Fibroblast of skin of back (primary cell): ENCODE measurements around the gene PRSS33.

Experiments
- DNase-seq: peaks from one replicate; pipeline ENCODE4 v3.0.0-alpha.2; 2013

PRSS33 gene

DNA sequence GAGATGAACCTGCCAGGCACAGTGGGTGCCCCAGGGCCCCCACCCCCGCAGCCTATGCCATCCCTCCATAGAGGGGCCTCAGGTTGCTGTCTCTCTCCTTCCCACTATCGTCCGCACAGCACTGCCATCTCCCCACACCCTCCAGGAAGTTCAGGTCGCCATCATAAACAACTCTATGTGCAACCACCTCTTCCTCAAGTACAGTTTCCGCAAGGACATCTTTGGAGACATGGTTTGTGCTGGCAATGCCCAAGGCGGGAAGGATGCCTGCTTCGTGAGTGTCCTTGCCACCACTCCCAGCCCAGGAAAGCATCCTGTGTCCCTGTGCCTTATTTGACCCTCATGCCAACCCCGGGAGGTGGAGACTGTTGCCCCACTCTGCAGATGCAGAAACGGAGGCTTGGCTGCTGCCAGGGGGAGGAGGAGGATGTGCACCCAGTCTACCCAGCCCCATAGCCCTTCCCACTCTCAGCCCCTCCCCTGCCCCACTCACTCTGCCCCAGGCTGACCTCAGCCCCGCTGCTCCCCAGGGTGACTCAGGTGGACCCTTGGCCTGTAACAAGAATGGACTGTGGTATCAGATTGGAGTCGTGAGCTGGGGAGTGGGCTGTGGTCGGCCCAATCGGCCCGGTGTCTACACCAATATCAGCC, 33.6 kb upstream of the PRSS33 start:
- no peak for DNase-seq

DNA sequence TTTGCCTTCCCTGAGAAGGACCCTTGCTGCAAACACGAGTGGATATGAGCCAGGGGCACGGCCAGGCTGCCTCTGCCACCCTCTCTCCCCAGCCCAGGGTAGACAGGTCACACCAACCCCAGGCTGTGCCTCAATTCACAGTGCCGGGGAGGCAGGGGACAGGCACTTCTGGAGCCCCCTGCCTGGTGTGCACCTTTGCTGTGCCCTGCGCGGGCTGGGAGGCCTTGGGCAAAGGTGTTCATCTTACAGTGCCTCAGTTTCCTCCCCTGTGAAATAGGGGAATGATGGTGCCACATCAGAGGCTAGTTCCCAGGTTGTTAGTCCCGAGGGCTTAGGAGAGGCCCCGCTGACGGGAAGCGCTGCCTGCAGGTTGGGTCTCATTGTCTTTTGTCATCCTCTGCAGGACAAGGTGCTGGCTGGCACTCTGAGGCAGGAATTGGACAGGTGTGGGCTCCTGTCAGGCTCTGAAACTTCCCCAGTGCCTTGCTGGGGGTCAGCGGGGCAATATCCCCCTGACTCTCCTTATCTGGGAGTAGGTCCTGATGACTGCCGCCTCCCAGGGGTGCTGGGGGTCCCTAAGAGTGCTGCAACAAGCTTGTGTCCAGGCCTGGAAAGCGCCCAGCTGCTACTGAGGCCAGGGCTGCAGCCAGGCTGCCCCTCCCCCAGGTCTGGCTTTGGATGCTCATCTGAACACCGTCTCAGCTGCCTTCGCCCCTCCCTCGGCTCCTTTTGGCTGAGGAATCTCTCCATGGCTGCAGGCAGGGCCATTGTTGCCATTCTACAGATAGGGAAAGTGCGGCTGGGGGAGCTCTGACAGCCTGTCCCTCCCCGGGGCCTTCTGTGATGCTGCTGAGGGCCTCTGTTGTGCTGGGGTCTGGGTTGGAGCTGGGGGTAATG, 32.8 kb upstream of the PRSS33 start:
- DNase-seq = no peak

DNA sequence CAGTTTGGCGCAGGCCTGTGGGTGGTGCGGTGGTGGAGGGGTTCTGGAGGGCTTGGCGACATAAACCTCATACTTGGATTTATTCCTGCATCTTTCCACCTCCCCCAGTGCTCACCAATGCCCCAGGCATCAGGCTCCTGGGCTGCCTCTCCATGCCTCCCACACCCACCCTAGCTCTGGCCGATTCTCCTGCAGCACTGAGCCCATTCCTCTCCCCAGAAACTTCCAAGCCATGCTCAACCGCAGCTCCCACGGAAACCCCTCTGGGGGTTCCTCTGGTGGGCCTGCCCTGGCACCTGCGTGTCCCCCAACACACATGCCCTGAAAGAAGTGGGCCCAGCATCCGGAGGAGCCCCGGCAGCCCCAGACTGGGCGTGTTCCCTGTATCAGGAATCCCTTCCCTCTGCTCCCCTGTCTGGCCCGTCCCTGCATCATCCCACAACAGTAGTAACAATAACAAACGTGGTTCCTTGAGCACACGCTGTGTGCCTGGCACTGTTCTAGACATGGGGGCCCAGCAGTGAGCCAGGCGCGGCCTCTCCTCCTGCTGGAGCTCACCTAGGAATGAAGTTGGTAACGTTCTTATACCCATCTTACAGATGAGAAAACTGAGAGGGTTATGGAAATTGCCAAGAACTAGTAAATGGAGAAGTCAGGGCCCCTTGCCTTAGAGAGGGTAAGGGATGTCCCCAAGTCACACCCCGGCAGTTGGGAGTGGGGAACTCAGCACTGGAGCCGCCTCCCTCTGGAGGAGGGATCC, 32.0 kb upstream of the PRSS33 start:
- no peak for DNase-seq

DNA sequence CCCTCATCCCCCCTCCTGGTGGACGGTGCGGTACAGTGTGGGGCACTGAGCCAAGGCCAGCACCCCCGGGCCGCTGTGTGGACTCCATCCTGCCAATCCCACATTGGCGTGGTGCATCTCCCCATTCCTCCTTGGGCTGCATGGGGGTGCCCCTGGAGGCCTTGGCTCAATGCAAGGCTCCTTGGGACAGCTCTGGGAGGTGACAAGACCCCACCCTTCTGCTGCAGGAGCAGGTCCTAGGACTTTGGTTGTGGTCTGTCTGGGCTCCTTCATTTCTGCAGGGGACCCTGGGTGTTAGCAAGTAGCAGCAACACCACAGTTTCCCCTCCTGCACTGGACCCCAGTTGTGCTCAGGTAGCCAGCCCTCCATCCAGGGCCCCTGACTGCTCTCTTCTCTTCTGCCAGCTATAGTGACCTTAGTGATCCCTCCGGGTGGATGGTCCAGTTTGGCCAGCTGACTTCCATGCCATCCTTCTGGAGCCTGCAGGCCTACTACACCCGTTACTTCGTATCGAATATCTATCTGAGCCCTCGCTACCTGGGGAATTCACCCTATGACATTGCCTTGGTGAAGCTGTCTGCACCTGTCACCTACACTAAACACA, 31.0 kb upstream of the PRSS33 start:
- DNase-seq = no peak

DNA sequence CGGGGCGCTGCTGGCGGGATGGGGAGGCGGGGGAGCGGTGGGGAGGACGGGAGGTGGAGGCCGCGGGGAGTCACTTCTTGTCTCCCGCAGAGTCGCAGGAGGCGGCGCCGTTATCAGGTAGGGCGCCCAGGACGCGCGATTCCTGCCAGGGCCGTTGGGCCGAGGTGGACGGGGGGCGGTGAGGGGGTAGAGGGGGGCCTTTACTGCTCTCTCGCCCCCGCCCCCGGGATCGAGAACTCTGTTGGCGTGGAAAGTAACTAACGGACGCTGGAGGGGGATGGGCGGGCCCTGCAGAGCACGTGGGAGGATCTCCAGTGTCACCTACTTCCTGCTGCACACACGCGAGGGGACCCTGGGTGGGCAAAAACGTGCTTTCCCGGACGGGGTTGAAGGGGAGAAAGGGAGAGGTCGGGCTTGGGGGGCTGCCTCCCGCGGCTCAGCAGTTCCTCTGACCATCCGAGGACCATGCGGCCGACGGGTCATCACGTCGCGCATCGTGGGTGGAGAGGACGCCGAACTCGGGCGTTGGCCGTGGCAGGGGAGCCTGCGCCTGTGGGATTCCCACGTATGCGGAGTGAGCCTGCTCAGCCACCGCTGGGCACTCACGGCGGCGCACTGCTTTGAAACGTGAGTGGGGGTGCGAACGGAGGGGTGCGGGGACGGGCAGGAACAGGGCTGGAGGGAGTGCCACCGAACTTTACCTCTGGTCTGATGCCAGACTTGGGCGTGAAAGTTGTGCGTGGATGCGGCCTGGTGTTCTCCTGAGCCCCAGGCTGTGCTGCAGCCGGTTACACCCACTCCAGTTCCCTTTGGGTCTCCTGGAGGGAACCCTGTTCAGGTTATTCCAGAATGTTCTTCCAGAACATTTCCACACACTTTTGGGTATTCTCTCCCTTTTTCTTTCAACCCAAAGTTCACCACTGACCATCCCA, 30.2 kb upstream of the PRSS33 start:
- DNase-seq = no peak

DNA sequence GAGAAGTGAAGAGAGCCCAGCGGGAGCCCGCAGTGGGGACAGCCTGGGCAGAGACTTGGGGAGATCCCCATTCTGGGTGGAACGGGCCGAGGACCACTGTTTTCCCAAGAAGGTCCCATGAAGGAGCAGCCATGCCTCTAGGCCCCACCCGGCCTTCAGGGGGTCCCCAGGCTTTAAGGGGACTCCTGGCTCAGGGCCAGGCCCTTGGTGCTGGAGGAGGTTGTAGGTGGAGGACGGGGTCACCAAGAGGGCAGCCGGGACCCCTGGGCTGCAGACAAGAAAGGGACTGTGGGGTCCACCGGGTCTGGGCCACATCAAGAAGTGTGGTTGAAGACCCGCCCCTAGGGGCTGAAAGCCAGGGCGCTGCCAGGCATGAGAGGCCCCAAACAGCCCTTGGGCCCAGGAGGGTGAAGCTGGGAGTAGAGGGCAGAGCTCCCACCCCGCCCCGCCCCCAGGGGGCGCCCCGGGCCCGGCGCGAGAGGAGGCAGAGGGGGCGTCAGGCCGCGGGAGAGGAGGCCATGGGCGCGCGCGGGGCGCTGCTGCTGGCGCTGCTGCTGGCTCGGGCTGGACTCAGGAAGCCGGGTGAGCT, 29.5 kb upstream of the PRSS33 start, which contains the start of gene PRSS21:
Gene PRSS21, plus strand, starts transcription at position 487 of the 589 bp plus-strand sequence. Its CDS starts 32 bp downstream, at position 519.
- no peak for DNase-seq

DNA sequence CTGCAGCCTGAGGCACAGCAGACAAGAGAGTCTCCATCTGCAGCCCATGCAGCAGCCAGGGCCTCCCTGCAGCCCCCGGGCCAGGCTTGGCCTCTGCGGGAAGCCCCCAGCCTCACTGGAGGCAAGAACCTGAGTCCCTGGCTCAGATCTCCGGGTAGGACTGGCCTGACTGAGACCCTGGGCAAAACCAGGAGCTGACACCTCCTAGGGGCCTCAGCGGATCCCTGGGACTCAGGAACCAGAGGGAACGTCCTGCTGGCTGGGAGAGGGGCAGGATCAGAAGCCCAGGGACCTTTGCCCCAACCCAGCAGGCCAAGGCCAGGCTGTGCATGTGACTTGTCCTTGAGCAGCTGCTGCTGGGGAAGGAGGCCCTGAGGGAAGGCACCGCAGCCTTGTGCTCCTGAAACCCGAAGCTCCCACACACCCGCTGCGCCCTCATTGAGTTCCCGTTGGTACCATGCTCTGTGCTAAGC, 28.0 kb upstream of the PRSS33 start:
- no peak for DNase-seq

DNA sequence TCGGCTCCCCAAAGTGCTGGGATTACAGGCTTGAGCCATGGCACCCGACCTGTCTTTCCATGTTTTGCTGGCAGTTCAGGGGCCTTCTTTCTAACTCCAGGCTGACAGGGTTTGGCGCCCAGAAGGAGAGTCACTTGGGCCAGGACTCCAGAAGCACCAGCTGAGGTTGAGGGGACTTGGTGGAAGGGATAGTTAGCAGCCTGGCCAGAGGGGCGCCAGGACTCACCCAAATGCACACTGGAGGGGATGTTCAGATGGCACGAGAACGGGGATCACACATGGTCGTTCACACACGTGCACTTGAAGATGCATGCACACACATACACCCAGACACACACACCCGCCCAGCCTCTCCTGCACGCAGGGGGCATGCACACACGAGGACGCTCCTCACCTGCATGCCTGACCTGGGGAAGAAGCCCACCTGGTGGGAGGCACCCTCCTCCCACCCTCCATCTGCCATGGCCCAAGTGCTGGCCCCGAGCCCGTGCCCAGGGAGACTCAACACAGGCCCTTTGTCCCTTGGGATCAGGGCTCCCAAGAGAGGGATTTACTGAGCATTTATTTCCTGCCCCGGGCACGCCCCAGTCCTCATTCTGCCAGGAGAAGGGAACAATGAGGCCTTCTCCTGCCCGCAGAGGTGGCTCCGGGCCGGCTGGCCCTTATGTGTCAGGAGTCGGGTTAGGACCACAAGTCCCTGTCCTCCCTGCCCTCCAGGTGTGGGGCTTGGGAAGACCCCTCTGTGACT, 27.4 kb upstream of the PRSS33 start:
- DNase-seq = no peak

DNA sequence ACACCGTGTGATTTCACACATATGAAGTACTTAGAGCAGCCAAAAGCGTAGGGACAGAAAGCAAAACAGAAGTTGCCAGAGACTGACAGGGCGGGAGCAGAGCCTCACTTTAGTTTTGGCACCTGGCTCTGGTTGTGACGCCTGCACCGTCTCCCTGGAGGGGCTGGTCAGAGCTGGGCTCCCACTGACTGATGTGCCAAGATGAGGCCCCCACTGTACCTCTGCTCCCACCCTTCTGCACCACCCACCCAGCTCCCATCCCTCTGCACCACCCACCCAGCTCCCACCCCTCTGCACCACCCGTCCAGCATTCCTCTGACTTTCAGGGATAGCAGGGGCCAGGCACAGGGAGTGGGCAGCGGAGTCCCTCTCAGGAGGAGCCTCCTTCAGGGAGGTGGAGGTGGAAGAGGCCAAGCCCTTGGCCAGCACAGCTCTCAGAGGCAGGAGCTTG, 26.4 kb upstream of the PRSS33 start:
- DNase-seq = no peak

DNA sequence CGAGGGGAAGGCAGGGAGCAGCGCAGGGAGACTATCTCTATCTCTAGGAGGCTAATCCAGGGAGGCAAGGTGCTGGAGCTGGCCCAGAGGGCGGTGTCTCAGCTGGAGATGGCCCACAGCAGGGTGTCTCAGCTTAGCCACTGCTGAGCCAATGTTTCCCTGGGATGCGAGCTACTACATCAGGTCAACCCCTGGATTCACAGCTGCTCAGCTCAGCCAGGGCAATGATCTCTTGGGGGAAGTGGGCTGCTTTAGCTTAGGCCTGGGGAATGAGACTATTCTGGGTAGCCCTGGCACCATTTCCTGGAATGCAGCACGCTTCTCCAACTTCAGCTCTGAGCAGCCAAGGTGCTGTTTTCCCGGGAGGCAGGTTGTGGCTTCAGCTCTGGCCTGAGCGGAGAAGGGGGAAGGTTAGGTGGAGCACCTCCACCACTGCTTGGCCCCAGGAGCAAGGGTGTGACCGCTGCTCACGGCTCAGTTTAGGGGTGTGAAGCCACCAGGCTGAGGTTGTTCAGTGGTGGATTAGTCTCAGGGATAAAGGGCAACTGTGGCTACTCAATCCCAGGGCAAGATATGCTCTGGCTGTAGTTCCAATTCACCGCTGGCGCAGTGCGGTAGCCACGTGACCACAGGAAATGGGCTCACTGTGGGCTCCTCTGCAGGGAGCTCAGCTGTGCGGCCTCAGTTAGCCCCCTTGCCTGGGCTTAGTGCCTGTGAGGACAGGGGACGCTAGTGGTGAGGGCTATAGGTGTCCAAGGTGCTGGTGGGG, 24.5 kb upstream of the PRSS33 start:
- DNase-seq = no peak

DNA sequence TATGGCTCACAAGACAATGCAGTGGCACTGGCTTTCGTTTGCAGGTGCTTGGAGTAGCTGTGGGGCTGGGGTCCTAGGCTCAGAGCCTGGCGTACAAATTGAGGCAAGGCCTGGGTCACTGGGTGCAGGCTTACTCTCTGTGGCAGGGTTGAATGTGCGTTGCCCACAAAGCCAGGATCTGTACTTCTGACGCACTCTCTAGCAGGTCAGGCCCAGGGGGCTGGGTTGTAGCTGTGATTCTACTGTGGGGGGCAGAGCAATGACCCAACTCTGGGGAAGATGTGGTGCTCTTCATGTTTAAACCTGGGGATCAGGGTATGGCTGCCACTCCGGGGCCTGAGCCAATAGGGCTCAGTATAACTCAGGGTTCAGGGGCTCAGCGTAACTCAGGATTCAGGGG, 23.3 kb upstream of the PRSS33 start:
- DNase-seq = no peak

DNA sequence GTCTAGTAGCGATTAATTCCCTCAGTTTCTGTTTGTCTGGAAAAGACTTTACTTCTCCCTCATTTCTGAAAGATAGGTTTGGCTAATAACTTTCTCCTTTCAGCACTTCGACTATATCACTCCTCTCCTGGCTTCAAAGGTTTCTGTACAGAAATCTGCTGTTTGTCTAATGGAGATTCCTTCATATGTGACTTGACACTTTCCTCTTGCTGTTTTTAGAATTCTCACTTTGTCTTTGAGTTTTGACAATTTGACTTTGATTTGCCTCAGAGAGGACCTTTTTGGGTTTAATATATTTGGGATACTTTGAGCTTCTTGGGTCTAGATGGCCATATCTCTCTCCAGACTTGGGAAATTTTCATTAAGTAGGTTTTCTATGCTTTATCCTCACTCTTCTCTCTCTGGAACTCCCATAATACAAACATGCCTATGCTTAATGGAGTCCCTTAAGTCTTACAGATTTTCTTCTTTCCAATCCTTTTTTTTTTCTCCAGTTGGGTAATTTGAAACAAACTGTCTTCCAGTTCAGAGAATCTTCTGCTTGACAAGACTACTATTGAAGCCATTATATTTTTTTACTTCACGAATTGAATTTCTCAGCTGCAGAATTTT, 21.9 kb upstream of the PRSS33 start:
- DNase-seq = no peak

DNA sequence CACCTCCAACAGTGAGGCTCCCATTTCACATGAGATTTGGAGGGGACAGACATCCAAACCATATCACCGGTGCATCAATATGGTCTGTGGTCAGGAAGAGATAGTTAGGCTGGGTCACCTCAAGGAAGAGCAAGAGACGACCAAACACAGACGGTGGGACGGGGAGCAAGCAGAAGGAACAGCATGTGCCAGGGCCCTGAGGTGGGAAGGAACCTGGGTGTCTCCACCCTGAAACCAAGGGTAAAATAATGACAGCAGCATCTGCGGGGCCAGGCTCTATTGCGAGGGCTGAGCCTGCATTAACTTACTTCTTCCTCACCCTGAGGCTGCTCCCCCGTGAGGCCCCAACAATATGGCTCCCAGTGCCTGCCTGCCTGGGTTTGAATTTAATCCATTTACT, 20.8 kb upstream of the PRSS33 start:
- no peak for DNase-seq

DNA sequence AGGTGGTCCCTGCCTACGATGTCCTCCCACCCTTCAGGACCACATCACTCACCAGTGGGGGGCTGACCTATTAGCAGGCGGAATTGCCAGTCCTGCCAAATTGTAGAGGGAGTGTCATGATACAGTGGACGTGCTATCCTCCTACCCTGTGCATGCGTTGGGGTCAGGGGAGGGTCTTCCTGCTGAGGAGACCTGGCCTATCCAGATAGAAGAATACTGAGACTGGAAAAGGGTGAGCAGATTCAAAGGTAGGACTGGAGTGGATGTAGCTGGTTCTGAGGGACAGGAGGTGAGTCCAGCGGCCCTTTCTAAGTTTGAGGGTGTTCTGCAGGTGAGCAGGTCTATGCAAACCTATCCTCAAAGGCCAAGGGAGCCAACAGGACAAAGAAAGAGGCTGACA, 18.9 kb upstream of the PRSS33 start:
- no peak for DNase-seq

DNA sequence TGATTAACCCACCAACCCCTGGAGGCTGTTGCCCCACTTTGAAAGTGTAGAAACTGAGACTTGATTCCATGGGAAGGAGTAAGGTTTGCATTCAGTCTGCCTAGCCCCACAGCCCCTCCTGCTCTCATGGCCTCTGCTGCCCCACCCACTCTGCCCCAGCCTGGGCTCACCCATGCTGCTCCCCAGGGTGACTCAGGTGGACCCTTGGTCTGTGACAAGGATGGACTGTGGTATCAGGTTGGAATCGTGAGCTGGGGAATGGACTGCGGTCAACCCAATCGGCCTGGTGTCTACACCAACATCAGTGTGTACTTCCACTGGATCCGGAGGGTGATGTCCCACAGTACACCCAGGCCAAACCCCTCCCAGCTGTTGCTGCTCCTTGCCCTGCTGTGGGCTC, 17.4 kb upstream of the PRSS33 start:
- no peak for DNase-seq

DNA sequence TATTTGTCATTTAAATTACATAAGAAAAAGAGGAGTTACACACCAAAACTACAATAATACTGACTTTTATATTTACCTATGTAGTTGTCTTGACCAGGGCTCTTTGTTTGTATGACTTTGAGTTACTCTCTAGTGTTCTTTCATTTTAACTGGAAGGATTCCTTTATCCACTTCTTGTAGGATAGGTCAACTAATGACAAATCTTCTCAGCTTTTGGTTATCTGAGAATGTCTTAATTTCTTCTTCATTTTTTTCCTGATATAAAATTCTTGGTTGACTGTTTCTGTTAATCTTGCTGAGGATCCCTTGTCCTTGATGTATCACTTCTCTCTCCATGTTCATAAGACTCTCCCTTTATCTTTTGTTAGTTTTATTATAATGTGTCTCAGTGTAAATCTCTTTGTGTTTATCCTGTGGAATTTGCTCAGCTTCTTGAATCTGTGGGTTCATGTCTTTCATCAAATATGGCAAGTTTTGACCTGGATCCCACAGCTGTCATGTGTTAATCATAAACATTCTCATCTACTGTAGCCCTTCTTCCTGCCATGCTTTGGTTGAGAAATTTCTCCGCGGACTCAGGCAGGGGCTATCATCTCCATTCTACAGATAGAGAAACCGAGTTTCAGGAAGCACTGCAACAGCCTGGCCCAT, 16.3 kb upstream of the PRSS33 start:
- no peak for DNase-seq

DNA sequence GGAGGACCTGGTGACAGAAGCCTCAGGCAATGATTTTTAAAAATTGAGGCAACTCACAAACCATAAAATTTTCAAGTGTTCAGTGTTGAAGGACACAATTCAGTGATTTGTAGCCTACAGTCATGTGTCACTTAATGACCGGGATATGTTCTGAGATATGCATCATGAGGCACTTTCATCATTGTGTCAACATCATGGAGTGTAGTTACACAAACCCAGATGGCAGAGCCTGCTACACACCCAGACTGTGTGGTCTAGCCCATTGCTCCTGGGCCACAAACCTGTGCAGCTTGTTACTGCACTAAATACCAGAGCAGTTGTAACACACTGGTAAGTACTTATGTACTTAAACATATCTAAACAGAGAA, 12.5 kb upstream of the PRSS33 start:
- DNase-seq = no peak

DNA sequence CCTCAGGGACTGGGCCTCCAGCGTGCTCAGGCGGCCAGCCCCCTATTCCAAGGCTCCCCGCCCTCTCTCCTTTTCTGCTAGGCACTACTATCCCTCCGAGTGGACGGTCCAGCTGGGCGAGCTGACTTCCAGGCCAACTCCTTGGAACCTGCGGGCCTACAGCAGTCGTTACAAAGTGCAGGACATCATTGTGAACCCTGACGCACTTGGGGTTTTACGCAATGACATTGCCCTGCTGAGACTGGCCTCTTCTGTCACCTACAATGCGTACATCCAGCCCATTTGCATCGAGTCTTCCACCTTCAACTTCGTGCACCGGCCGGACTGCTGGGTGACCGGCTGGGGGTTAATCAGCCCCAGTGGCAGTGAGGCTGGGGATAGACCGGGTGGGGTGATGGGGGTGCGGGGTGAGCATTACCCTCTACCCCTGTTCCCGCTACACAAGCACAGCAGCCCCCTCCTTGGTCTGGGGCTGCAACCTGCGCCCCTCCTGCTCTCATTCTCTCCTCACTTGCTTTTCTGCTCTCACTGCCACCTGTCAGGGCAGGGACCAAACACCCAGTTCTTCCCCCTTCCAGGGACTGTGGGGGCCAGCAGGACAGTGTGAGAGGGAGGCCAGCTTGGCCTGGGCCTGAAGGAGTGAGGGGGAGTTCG, 12.0 kb upstream of the PRSS33 start:
- no peak for DNase-seq
